H9 (cell line): ENCODE data around the gene ALDH3A2. TPM values are rescaled to one million over a fixed set of nuclear protein-coding genes. Genes with fewer than 3 reads are reported as not detected.

Experiments
- DNase-seq: peaks from one replicate; pipeline ENCODE4 v3.0.0-alpha.2; 2017
- H2AFZ ChIP-seq: one replicate; pipeline ENCODE4 v1.6.1; 2013; ENCODE audit warnings: mild to moderate bottlenecking, low read length, control low read depth, moderate library complexity
- H2AK5ac ChIP-seq: 2 replicates; pipeline ENCODE4 v1.6.1; 2013; ENCODE audit warnings: low read length, control low read depth, mixed read lengths; ENCODE audit not compliant: insufficient read length
- H2BK120ac ChIP-seq: one replicate; pipeline ENCODE4 v1.6.1; 2013; ENCODE audit warnings: low read depth, mild to moderate bottlenecking, low read length, control low read depth, inconsistent platforms; ENCODE audit not compliant: poor library complexity, severe bottlenecking
- H2BK12ac ChIP-seq: 2 replicates; pipeline ENCODE4 v1.6.1; 2013; ENCODE audit warnings: low read length, control low read depth, mixed read lengths, low read depth; ENCODE audit not compliant: insufficient read length
- H2BK15ac ChIP-seq: 2 replicates; pipeline ENCODE4 v1.6.1; 2013; ENCODE audit warnings: low read depth, low read length, control low read depth
- H2BK20ac ChIP-seq: one replicate; pipeline ENCODE4 v1.6.1; 2013; ENCODE audit warnings: low read depth, mild to moderate bottlenecking, low read length, control low read depth, inconsistent platforms; ENCODE audit not compliant: poor library complexity, severe bottlenecking
- H2BK5ac ChIP-seq: 2 replicates; pipeline ENCODE4 v1.6.1; 2013; ENCODE audit warnings: low read length, control low read depth, mixed read lengths; ENCODE audit not compliant: insufficient read length
- H3K14ac ChIP-seq: 2 replicates; pipeline ENCODE4 v1.6.1; 2013; ENCODE audit warnings: low read length, control low read depth; ENCODE audit not compliant: insufficient read depth
- H3K18ac ChIP-seq: 2 replicates; pipeline ENCODE4 v1.6.1; 2013; ENCODE audit warnings: low read depth, mild to moderate bottlenecking, mixed read lengths, low read length, control low read depth; ENCODE audit not compliant: insufficient read length
- H3K23ac ChIP-seq: 2 replicates; pipeline ENCODE4 v1.6.1; 2013; ENCODE audit warnings: low read length, control low read depth, mixed read lengths, low read depth; ENCODE audit not compliant: insufficient read length
- H3K23me2 ChIP-seq: 2 replicates; pipeline ENCODE4 v1.6.1; 2013; ENCODE audit warnings: low read depth, mild to moderate bottlenecking, mixed read lengths, low read length, control low read depth; ENCODE audit not compliant: insufficient read length, poor library complexity, severe bottlenecking
- H3K27ac ChIP-seq: 2 replicates; pipeline ENCODE4 v1.5.1; 2013; ENCODE audit warnings: low read length, control low read depth, mixed read lengths, low read depth; ENCODE audit not compliant: insufficient read length
- H3K27me3 ChIP-seq: 2 replicates; pipeline ENCODE4 v1.6.1; 2013; ENCODE audit warnings: low read length, control low read depth, inconsistent platforms; ENCODE audit not compliant: insufficient read depth
- H3K4ac ChIP-seq: 2 replicates; pipeline ENCODE4 v1.6.1; 2013; ENCODE audit warnings: low read depth, mild to moderate bottlenecking, control low read depth, inconsistent platforms, low read length, moderate library complexity
- H3K4me1 ChIP-seq: 2 replicates; pipeline ENCODE4 v1.6.1; 2013; ENCODE audit warnings: low read length, control low read depth, inconsistent platforms; ENCODE audit not compliant: insufficient read depth
- H3K4me2 ChIP-seq: 2 replicates; pipeline ENCODE4 v1.6.1; 2013; ENCODE audit warnings: low read length, control low read depth, mixed read lengths; ENCODE audit not compliant: insufficient read length, insufficient read depth
- H3K56ac ChIP-seq: 2 replicates; pipeline ENCODE4 v1.6.1; 2013; ENCODE audit warnings: low read depth, mild to moderate bottlenecking, mixed read lengths, low read length, control low read depth; ENCODE audit not compliant: insufficient read length
- H3K79me1 ChIP-seq: 2 replicates; pipeline ENCODE4 v1.6.1; 2013; ENCODE audit warnings: low read depth, mild to moderate bottlenecking, moderate library complexity, low read length, control low read depth, inconsistent platforms; ENCODE audit not compliant: insufficient read depth, poor library complexity, severe bottlenecking
- H3K79me2 ChIP-seq: 2 replicates; pipeline ENCODE4 v1.6.1; 2013; ENCODE audit warnings: low read length, control low read depth, inconsistent platforms; ENCODE audit not compliant: insufficient read depth
- H3K9ac ChIP-seq: 2 replicates; pipeline ENCODE4 v1.6.1; 2013; ENCODE audit warnings: low read length, control low read depth, mixed read lengths; ENCODE audit not compliant: insufficient read length; ENCODE audit errors: extremely low read depth
- H3K9me3 ChIP-seq: one replicate; pipeline ENCODE4 v1.6.1; 2013; ENCODE audit warnings: low read depth, low read length, inconsistent platforms; ENCODE audit not compliant: control insufficient read depth
- H3T11ph ChIP-seq: one replicate; pipeline ENCODE4 v1.6.1; 2013; ENCODE audit warnings: mild to moderate bottlenecking, low read length, control low read depth, inconsistent platforms
- H4K20me1 ChIP-seq: one replicate; pipeline ENCODE4 v1.6.1; 2013; ENCODE audit not compliant: control insufficient read depth, insufficient read length, insufficient read depth
- H4K5ac ChIP-seq: 2 replicates; pipeline ENCODE4 v1.6.1; 2013; ENCODE audit warnings: low read depth, mild to moderate bottlenecking, mixed read lengths, low read length, control low read depth; ENCODE audit not compliant: insufficient read length
- H4K8ac ChIP-seq: replicated peaks from 2 replicates; pipeline ENCODE4 v1.6.1; 2013; ENCODE audit warnings: low read length, control low read depth, mixed read lengths, low read depth; ENCODE audit not compliant: insufficient read length
- H4K91ac ChIP-seq: 2 replicates; pipeline ENCODE4 v1.6.1; 2013; ENCODE audit warnings: low read depth, mild to moderate bottlenecking, moderate library complexity, mixed read lengths, low read length, control low read depth; ENCODE audit not compliant: insufficient read length
- H3K27ac Mint-ChIP-seq, 3 experiments: 2 replicates in 2 of 3; 3 replicates in 1 of 3; pipeline ENCODE4 v1.8.0; 2020 to 2021; ENCODE audit warnings: mixed read lengths in 3 of 3, mild to moderate bottlenecking in 1 of 3, moderate library complexity in 1 of 3
- H3K27me3 Mint-ChIP-seq: 2 replicates; pipeline ENCODE4 v1.8.0; 2021; ENCODE audit warnings: low read depth, mild to moderate bottlenecking, moderate library complexity, mixed read lengths
- H3K36me3 Mint-ChIP-seq, 3 experiments: 2 replicates in 2 of 3; 3 replicates in 1 of 3; pipeline ENCODE4 v1.8.0; 2020 to 2021; ENCODE audit warnings: low read depth in 3 of 3, mixed read lengths in 3 of 3; ENCODE audit not compliant: insufficient read depth in 1 of 3
- H3K4me1 Mint-ChIP-seq, 2 experiments: 2 replicates each; pipeline ENCODE4 v1.8.0; 2020; ENCODE audit warnings: mixed read lengths in 2 of 2
- H3K4me3 Mint-ChIP-seq, 2 experiments: 2 replicates in 1 of 2; 3 replicates in 1 of 2; pipeline ENCODE4 v1.8.0; 2020 to 2021; ENCODE audit warnings: mild to moderate bottlenecking in 2 of 2, mixed read lengths in 2 of 2, moderate library complexity in 1 of 2
- H3K9me3 Mint-ChIP-seq, 2 experiments: 2 replicates in 1 of 2; 3 replicates in 1 of 2; pipeline ENCODE4 v1.8.0; 2020; ENCODE audit warnings: mild to moderate bottlenecking in 2 of 2, mixed read lengths in 2 of 2, moderate library complexity in 1 of 2
- WGBS: extraction: QIAGEN DNeasy Blood & Tissue Kit; methylation state at CpG from one replicate; pipeline ENCODE4 v1.1.7; 2013; ENCODE audit warnings: missing lambda C conversion rate, low lambda C conversion rate, mixed read lengths; ENCODE audit not compliant: insufficient read length; ENCODE audit errors: extremely low coverage; 5-methylcytosine and 5-hydroxymethylcytosine counted together
- total RNA-seq: library from RNA; stranded (reverse); gene quantifications from 2 replicates; pipeline ENCODE4 v1.2.1, GENCODE V29; 2021
- TF ChIP-seq, protein P1 (sequence below): fragments of 200-600 bp; sonication (generic); conservative IDR thresholded peaks from 3 replicates; pipeline ENCODE4 v1.8.0; 2021; ENCODE audit warnings: antibody characterized with exemption, mild to moderate bottlenecking

ALDH3A2 gene
- total RNA-seq, 1 experiment from 2014 or later = 100 TPM

DNA sequence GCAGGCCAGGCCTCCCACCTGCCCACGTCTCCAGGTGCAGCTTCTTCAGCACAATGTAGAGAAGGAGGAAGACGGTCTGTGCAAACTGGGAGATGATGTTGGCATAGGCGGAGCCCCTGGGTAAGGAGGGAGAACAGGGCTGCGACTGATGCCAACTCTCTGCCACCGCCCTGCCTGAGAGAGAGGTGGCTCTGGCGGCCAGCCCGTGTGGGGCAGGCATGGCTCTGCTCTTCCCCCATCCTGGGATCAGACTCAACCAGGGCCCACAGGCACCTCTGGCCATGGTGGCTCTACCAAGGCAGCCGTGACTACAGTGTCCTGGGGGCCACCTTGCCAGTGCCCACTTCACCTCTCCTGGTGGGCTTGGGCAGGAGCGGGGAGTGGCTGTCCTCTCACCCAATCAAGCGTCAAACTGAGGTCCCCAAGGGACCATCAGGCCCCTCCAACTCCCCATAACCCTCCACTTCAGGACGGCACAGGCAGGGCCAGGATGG is 59.2 kb downstream of the ALDH3A2 start:
- Mint-ChIP-seq H3K4me3 (no peak overlapping the region), H3K27ac (no peak overlapping the region), H3K27me3 (no peaks in the 10 kb centered on the region), H3K4me1 (peaks cover 36 to 46% of the 10 kb centered on the region in 2 experiments), H3K9me3 (no peaks in the 10 kb centered on the region), H3K36me3 (no peaks in the 10 kb centered on the region)
- Histone ChIP-seq H3K4me1 (no peaks in the 10 kb centered on the region; the same call in 1 of the 2 replicates), H3K27me3 (no peaks in the 10 kb centered on the region), H3K18ac (no peak overlapping the region), H3K4me2 (no peak overlapping the region), H3K4ac (no peak overlapping the region), H3K56ac (no peak overlapping the region), H3K79me2 (no peaks in the 10 kb centered on the region), H2BK12ac (no peak overlapping the region), H4K5ac (no peak overlapping the region), H3K23ac (no peak overlapping the region), H4K91ac (no peak overlapping the region), H3T11ph (no peak overlapping the region), H2BK120ac (no peak overlapping the region), H3K27ac (no peak overlapping the region), H3K9me3 (no peaks in the 10 kb centered on the region), H2AK5ac (no peak overlapping the region), H3K79me1 (no peaks in the 10 kb centered on the region), H2BK15ac (no peak overlapping the region), H2AFZ (no peak overlapping the region), H2BK5ac (no peak overlapping the region), H3K14ac (no peak overlapping the region), H2BK20ac (no peak overlapping the region), H4K8ac (no peak overlapping the region), H3K23me2 (no peaks in the 10 kb centered on the region), H3K9ac (no peak overlapping the region), H4K20me1 (no peaks in the 10 kb centered on the region)
- TF ChIP-seq, protein P1, sequence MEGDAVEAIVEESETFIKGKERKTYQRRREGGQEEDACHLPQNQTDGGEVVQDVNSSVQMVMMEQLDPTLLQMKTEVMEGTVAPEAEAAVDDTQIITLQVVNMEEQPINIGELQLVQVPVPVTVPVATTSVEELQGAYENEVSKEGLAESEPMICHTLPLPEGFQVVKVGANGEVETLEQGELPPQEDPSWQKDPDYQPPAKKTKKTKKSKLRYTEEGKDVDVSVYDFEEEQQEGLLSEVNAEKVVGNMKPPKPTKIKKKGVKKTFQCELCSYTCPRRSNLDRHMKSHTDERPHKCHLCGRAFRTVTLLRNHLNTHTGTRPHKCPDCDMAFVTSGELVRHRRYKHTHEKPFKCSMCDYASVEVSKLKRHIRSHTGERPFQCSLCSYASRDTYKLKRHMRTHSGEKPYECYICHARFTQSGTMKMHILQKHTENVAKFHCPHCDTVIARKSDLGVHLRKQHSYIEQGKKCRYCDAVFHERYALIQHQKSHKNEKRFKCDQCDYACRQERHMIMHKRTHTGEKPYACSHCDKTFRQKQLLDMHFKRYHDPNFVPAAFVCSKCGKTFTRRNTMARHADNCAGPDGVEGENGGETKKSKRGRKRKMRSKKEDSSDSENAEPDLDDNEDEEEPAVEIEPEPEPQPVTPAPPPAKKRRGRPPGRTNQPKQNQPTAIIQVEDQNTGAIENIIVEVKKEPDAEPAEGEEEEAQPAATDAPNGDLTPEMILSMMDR = no peak
- WGBS = no CpG with 5 or more reads among the region's 11 CpGs
- peak; percentile 30 for DNase-seq
